ENCODE data around the gene RCE1.

DNA sequence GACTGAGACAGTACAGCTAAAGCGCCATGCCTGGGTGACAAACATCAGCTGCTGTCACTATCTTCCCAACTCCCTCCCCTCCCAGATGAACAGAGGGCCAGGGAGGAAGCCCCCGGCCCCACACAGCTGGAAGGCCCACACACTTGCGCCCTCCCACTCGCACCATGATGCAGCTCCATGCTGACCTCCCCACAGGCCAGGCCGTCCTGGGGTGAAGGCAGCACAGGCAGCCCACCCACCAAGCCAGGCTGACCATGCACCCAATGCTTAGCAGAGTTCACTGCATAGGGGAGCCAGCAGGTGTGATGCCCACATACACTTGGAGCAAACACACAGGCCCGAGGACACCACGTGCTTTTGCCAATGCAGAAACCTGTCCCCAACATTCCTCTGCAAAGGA, 35.8 kb downstream of the RCE1 start:
- TF ChIP-seq POLR2A (IDR thresholded peaks at IDR 0.05): no peak
- no peak for TF ChIP-seq CTCF (IDR thresholded peaks at IDR 0.05)

All from testis (tissue), 2 donors.